Left hindlimb (tissue), 1 donor: ENCODE results near the gene PHLDA1.

Experiments
- DNase-seq: peaks from one replicate; pipeline ENCODE4 v3.0.0-alpha.2; 2018

PHLDA1 gene

DNA sequence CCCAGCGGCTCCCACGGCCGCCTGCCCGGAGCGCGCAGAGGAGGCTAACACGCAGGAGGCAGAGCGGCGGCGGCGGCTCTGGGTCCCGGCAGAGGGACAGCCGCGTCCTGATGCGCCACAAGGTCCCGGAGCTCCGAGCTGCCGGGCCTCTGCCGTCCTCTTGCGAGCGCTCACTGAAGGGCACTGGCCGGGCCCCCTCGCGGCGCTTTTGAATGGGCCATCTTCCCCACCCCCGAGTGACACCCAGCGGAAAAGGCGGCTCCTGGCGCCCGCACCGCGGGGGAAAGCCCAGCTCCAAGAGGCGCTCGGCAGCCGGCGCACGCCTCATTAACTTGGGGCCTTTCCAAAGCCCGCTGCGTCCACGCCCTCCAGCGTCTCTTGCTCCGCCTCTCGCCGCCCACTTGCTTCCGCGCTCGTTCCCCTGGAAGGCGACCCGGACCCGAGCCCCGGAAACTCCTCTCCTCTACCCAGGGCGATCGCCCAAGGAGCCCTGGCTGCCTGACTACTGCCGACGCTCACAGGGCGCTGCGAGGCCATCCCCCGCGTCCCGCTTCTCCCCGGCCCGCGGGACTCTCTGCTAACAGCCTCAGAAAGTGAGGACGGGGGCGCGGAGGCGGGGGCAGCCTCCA, at the start of gene PHLDA1:
TSS of gene PHLDA1 (minus strand) at position 363 of the 629 bp plus-strand sequence.
- peak; percentile 97 for DNase-seq

DNA sequence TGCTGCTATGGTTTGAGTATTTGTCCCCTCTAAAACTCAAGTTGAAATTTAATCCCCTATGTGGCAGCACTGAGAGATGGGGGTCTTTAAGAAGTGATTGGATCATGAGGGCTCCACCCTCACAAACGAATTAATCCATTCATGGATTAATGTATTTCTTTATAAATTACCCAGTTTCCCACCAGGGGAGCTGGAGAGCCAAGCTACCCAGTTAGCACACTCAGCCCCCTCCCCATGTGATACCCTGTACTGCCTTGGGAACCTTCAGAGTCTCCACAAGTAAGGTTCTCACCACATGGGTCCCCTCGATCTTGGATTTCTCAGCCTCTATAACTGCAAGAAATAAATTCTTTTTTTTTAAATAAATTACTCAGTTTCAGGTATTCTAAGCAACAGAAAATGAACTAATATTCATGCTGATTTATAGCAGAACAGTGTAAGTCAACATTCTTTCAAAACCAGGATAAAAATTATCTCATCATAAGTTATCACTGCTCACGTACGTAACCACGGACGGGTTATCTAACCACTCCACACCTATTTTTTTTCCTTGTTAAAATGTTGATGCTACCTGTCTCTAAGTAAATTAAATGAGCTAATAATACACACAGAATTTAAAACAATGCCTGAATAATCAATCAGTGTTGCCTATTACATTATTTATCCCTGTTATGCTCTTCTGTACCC, 49.3 kb upstream of the PHLDA1 start:
- DNase-seq = no peak

DNA sequence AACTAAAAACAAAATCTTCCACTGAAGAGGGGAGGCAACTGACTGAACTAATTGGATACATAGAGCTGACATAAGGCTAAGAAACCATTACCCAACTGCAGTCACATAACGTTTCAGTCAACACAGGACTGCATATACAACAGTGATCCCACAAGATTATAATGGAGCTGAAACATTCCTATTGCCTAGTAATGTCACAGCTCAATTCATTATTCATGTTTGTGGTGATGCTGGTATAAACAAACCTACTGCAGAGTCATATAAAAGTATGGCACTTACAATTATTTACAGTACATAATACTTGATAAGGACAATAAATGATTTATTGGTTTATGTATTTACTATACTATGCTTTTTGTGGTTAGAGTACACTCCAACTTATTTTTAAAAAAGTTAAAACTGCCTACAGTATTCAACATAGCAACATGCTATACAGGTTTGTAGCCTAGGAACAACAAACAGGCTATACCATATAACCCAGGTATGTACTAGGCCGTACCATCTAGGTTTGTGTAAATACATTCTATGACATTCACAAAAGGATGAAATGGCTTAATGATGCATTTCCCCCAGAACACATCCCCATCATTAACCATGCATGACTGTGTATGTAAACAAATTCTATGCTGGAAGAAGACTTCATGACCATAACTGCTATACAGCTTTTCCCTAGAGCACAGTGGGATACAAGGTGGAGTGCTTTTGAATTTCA, 48.6 kb upstream of the PHLDA1 start:
- no peak for DNase-seq

DNA sequence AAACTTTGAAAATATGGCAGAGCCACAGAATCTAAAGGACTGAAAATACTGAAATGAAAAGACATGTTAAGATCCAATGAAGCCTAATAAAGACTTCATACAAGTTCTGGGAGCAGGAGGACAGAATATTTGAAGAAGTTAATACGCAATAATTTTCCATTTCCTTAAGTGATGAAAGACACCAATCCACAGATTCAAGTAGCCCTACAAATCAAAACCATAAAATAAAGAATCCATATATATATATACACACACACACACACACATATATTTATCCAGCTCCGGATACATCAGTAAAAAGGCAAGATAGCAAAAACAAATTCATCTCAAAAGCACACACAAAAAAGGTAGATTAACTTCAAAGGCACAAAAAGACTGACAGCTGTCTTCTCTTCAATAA, 47.2 kb upstream of the PHLDA1 start:
- DNase-seq = no peak

DNA sequence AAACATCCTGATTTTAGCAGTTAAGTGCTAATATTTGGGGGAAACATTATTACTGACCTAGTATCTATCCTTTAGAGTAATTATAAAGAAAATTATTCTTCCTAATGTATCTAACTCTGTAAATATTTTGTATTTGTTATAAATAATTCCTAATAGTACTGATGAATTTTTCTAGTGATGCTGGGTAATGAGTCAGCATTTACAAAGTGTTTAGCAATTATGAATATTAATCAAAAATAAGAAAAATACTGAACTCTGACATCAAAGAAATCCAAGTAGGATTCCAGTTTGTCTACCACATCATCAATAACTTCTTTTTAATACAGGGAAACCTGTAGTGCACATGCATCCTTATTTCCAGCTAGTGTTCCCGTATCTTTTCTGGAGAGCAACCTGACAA, 43.9 kb upstream of the PHLDA1 start:
- no peak for DNase-seq

DNA sequence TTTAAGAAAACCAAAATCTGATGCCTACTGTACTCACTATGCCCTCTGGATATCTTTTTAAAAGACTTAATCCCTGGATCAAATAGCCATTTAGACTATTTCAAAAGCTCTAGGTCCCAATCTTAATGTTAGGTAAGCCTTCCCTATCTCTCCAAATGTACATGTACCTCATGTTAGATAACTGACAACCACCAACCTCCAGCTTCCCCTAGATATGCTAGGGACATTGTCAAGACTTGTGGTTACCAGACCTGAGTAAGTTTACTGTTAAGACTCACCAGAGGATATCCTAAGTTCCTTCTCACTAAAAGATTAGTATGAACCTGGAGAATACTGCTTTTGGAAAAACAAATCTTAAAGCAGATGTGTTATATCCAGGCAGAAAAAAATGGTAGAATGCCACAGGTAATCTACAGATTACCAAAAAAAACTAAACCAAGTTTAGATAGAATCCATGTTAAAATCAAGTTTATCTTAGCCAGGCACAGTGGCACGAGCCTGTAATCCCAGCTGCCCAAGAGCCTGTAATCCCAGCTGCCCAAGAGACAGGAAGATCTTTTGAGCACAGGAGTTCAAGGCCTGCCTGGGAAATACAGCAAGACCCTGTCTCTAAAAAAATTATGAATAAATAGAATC, 43.2 kb upstream of the PHLDA1 start:
- no peak for DNase-seq

DNA sequence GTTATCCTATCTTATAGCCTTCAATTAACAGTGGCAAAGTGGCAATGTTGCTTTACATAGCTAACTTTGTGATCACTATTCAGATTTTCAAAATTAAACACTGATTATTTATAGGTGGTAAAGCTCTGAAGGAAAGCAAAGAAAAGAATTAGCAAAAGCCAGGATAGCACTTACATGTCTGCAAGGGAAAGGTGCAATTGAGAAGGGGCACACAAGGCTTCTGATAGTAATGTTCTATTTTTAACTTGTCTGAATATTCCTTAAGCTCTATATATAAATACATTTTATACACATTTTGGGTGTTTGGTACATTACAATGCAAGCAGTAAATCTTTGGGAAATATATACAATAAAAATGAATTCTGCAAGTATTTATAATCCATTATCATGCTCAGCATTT, 42.0 kb upstream of the PHLDA1 start:
- DNase-seq = no peak

DNA sequence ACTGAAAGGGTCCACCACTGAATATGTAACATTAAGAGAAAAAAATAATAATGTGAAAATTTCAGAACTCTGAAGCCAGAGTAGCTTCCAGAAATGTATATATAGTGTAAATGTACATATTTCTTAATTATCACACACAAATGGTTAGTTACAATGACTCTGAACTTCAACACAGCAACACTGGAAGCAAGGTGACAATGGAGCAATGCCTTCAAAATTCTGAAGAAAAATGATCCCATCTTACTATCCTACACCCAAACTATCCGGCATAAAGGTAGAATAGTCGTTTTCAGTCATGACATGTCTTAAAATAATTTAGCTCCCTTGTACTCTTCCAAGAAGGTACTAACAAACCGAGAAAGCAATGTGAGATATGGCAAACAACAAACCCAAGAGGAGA, 41.0 kb upstream of the PHLDA1 start:
- no peak for DNase-seq

DNA sequence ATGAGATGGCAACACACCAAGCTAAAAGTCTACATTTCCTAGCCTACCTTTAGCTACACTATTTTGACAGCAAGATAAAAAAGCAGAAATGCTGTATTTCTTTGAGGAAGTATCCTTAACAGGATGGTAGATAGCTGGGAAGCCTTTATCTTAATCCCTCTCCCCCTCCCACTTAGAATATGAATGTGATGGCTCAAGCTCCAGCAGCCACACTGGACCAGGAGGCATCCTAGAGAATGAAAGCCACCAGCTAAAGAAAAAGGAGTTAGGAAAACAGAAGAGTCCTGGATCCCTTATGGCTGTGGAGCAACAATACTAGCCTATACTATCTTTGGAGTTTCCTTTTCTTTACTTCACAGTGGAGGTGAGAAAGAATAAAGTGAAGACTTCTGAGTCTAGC, 37.8 kb upstream of the PHLDA1 start:
- DNase-seq = no peak

DNA sequence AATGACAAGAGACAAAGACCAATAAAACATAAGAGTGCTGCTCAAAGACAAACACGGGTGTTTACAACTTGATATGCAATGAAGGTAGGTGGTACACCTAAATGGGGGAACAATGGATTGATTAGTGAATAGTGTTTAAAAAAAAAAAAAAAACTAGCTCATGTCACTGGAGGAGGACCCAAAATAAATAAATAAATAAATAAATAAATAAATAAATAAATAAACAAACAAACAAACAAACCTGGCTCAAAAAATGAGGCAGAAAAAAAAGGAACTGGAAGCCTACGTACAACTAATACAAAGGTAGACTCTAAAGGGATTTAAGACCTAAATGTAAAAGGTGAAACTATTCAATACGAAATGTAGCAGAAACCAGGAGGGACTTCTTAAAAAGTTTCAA, 34.3 kb upstream of the PHLDA1 start:
- no peak for DNase-seq

DNA sequence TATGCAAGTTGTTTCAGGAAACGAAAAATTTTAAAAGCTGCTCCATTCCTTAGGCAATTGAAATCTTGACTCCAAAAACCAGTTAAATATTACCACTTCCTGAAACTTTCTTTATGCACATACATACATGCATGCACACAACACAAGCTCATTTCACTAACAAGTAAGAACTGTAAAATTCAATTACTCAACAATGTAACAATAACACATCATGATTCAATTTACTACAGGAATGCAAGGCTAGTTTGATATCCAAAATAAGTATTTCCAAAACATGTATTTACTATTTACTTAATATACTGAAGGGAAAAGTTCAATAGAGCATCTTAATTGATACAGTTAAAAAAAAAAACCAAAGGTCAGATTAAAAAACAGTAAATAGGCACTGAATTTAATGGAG, 33.3 kb upstream of the PHLDA1 start:
- DNase-seq = no peak

DNA sequence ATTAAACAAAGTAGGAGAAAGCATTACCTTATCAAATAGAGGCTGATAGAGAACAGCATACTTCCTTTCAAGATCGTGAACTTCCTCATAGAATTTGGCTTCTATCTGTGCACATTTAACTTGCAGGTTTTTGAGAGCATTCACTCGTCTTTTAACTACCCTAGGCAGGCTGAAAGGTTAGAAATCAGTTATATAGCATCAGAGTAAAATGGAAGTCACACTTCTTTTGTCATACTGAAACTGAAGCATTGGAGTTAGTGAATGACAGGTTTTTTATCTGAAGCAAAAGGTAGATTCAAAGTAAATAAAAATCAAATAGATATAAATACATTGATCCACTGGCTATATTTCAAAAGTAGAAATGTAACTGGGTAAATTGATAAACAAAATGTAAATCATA, 28.5 kb upstream of the PHLDA1 start:
- no peak for DNase-seq

DNA sequence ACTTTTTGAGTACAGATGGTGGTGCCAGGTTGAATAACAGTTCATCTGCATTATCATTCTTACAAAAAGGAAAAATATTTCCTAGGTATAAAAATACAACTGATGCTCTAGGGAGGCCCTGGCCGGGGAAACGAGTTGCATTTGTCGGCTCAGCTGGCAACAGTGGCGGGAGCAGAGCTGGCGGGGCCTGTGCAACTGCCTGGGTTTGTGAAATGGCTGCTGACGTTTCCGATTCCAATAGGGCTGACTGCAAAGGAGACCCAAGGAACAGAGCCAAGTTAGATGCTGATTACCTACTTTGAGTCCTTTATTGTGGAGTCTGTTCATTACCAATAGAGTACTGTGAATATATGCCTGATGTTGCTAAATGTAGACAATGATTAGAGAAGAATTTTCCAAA, 25.8 kb upstream of the PHLDA1 start:
- DNase-seq = no peak

DNA sequence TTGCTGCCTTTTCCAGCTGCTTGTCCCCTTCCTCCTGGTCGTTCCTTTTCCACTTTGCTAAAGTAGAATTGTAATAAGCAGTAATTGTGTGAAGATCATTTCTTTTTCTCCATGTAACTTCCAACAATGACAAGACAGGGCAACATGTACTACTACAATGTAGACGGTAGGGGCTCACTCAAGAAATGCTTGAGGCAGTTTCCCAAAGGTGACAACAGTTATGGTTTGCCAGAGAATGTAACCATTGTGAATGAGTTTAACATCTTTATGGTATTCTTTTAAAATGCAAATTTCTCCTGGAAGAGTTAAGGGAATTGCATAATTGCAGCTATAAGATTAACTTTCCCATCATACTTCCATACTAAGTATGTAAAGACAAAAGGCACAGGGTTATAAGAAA, 23.8 kb upstream of the PHLDA1 start:
- DNase-seq = no peak

DNA sequence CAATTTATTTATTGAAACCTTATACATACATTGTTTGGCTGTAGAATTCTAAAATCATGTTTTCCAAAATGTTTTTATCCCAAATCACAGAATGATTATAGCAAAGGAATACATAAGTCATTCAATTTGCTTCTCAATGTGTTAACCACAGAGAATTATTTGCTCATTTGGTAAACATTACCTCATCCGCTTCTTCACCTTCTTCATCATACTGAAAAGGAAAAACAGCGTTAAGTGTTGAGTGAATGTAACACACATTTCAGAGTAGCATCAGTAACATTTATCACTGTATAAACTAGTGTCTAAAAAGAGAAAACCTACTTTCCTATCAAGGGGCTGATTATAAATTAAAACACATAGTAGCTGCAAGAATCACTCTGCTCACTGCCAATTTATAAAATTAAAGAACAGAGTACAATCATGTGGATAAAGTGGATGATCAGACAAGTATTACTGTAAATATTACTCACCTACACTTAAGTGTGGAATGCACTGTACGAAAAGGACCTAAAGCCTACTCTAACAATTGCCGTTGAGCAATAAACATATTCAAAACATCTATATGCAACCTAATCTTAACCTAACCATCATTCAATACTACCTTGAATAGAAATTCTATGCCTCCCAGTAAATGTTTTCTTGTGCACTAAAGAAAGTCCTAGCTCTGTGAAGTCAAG, 18.1 kb upstream of the PHLDA1 start:
- DNase-seq = no peak

DNA sequence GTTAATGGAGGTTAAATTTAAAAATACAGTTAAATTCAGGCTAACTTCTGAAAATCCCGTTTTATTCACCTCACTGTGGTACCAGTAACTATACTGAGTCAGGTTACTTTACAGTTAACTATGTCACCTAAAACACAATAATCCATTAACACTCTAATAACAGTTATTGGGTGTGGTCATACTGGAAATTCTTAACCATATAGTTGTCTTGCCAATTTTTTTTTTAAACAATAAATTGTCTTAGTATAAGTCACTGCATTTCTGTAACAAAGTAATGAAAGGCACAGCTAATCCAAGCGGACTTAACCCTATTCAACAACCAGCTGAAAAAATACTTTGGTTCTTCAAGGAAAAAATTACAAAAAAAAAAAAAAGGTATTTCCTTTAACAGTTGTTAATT, 16.2 kb upstream of the PHLDA1 start:
- no peak for DNase-seq

DNA sequence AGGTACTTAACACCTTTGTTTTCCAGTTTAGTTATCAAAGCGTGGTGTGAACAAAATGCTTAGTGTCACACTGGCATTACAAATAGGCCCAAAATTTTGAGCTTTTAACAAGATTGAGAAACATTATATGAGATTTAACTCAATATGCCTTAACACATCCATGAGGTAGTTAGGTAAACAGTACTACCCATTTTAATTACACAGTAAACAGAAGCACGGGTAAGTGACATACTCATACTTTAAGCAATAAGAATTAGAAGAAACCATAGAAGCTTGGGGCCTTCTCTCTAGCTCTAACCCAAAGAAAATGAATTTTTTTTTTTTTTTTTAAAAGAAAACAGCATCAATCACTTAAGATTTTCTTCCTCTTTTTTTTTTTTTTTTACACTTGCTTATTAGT, 15.5 kb upstream of the PHLDA1 start:
- no peak for DNase-seq

DNA sequence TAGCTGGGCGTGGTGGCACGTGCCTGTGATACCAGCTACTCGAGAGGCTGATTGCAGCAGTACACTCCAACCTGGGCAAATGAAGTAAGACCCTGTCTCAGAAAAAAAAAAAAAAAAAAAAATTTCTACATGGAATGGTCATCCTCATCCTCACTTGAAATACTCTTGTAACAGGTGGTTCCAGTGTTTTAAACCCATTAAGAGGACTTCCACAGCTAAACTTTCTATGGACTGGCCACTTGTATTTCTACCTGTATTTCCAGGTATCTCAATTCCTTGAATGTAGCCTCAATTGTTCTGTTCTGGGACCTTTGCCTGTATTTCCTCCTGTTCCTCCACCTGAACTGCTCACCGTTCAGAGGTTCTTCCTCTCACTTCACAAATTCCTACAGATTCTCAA, 11.8 kb upstream of the PHLDA1 start:
- no peak for DNase-seq

DNA sequence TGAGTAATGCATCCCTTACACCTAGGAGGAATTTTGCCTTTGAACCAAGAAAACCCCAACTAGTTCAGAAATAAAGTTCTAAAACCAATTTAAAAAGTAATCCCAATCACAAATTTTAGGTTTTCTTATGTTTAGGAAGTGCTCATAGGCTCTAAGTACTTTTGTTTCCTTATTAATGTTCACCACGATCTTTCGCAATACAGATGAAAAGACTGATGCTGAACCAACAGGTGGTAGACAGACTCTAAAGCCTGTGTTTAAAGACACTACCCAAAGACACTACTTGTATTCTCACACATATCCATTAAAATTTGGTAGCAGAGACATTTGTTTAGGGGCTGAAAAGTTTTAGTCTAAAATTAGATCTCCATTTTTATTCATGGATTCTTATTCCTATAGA, 10.6 kb upstream of the PHLDA1 start:
- DNase-seq = no peak

DNA sequence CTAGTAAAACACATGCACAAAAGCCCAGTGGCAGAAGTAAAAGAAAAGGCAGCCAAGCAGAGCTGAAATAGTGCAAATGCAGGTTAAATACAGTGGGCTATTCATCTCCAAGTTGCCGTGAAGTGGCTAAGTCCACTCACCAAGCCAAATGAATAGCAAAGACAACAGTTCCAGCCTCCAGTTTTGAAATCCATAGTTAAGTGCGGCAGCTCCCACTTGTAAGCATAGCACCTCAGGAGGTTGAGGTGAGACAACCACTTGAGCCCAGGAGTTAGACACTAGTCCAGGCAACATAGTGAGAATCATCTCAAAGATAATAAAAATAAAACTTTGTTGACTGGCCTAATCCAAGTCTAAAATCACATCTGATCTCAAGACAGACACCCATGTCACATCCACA, 9.8 kb upstream of the PHLDA1 start:
- DNase-seq = no peak

DNA sequence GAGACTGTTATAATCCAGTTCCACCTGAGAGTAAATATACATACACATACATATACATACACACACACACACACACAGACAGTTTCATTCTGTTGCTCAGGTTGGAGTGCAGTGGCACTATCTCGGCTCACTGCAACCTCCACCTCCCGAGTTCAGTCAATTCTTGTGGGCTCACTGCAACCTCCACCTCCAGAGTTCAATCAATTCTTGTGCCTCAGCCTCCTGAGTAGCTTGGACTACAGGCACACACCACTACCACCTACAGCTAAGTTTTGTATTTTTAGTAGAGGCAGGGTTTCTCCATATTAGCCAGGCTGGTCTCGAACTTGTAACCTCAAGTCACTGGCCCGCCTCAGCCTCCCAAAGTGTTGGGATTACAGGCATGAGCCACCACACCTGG, 8.9 kb upstream of the PHLDA1 start:
- no peak for DNase-seq

DNA sequence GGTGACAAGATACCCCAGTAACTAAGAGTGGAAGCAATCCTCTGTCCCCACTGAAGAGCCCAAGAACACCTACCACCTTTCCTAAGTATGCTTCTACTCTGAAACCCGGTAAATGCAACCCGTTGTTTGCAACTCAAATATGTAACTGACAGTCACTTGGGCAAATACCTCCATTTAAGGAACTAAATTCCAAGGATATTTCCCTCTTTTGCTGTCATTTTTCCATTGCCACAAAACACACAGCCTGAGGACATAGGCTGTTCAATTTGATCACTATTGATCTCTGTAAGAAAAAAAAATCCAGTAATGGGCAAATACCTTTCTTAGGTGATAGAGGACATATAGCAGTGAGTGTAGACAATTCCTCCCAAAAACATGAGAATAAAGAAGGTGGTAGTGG, 6.6 kb upstream of the PHLDA1 start:
- no peak for DNase-seq
